ENCODE data around the gene PTH1R.

DNA sequence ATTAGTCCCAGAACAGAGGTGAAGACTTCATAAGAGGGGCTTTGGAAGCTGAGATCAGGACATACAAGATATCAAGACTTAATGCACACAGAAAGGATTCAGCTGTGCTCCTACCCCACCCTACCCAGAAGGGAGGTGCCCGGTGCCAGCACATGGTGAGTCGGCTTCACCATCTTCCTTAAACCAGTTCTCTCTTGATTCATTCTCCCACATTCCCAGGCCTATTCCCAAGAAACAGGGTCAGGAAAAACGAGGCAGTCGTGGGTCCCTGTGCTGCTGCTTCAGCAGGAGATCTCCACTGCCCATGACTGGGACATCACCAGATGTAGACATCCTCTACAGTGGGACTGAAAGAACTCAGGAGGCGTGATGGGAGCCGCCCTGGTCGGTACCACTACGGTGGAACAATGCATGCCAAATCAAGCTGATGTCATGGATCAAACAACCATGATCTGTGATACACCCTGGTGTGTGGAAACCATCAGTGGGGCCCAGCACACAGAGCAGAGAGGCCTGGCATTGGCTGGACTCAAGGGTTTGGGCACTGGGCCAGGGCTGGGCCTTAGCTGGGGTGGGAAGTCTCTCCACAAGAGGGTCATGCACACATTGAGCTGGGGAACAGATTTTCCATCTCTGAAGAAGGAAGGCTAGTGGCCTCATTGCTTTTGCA lies 57.1 kb downstream of the PTH1R start:
- TF ChIP-seq POLR2A (IDR thresholded peaks at IDR 0.05) (no peak), POLR2AphosphoS5 (IDR thresholded peaks at IDR 0.05; ENCODE audit: insufficient read depth in 1 of 2, low read depth in 1 of 2) (peak in 1 of 2 donors; percentile 33)
- TF ChIP-seq, protein P1, sequence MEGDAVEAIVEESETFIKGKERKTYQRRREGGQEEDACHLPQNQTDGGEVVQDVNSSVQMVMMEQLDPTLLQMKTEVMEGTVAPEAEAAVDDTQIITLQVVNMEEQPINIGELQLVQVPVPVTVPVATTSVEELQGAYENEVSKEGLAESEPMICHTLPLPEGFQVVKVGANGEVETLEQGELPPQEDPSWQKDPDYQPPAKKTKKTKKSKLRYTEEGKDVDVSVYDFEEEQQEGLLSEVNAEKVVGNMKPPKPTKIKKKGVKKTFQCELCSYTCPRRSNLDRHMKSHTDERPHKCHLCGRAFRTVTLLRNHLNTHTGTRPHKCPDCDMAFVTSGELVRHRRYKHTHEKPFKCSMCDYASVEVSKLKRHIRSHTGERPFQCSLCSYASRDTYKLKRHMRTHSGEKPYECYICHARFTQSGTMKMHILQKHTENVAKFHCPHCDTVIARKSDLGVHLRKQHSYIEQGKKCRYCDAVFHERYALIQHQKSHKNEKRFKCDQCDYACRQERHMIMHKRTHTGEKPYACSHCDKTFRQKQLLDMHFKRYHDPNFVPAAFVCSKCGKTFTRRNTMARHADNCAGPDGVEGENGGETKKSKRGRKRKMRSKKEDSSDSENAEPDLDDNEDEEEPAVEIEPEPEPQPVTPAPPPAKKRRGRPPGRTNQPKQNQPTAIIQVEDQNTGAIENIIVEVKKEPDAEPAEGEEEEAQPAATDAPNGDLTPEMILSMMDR (IDR thresholded peaks at IDR 0.05): no peak

All from vagina (tissue), 2 donors.